Spleen (tissue), 11 donors: ENCODE results near the gene ZNF500. TPM values are rescaled to one million over a fixed set of nuclear protein-coding genes. Genes with fewer than 3 reads are reported as not detected.

ENCODE experiments used
- DNase-seq: peaks from one replicate; pipeline ENCODE4 v3.0.0-alpha.2; 2020
- H3K27ac ChIP-seq, 8 donors: fragments of 200-600 bp; sonication (generic) in 7 of 8; 1 replicate in 4 of 8; 2 replicates in 4 of 8; pipeline versions ENCODE4 v1.5.0 to v1.8.0; 2016 to 2021; ENCODE audit warnings: inconsistent platforms in 4 of 8, mild to moderate bottlenecking in 4 of 8, moderate library complexity in 1 of 8
- H3K27me3 ChIP-seq, 7 donors: fragments of 200-600 bp; sonication (generic) in 6 of 7; replicated peaks in 1 of 7; 1 replicate in 4 of 7; 2 replicates in 3 of 7; pipeline versions ENCODE4 v1.5.0 to v1.8.0; 2016 to 2021; ENCODE audit warnings: inconsistent platforms in 3 of 7, mild to moderate bottlenecking in 1 of 7
- H3K36me3 ChIP-seq, 6 donors: fragments of 200-600 bp; sonication (generic) in 5 of 6; 1 replicate in 4 of 6; 2 replicates in 2 of 6; pipeline versions ENCODE4 v1.5.0 to v1.8.0; 2016 to 2021; ENCODE audit warnings: inconsistent platforms in 2 of 6
- H3K4me1 ChIP-seq, 6 donors: fragments of 200-600 bp; sonication (generic) in 5 of 6; 1 replicate in 3 of 6; 2 replicates in 3 of 6; pipeline versions ENCODE4 v1.5.0 to v1.8.0; 2016 to 2021; ENCODE audit warnings: inconsistent platforms in 3 of 6
- H3K4me3 ChIP-seq, 8 donors: fragments of 200-600 bp; sonication (generic) in 7 of 8; 1 replicate in 4 of 8; 2 replicates in 4 of 8; pipeline versions ENCODE4 v1.5.0 to v1.8.0; 2016 to 2021; ENCODE audit warnings: inconsistent platforms in 4 of 8, mild to moderate bottlenecking in 4 of 8, moderate library complexity in 2 of 8
- H3K9me3 ChIP-seq, 8 donors: fragments of 200-600 bp; sonication (generic) in 7 of 8; 1 replicate in 4 of 8; 2 replicates in 4 of 8; pipeline versions ENCODE4 v1.5.0 to v1.8.0; 2016 to 2021; ENCODE audit warnings: inconsistent platforms in 4 of 8
- CTCF ChIP-seq, 11 experiments: fragments of 200-600 bp in 7 of 11; fragments of 450-650 bp in 4 of 11; sonication (generic) in 4 of 11; IDR thresholded peaks in 8 of 11; conservative IDR thresholded peaks in 3 of 11; 1 replicate in 7 of 11; 2 replicates in 4 of 11; pipeline versions ENCODE4 v1.4.0 to v1.8.0; 2016 to 2021; ENCODE audit warnings: antibody characterized with exemption in 11 of 11, inconsistent platforms in 4 of 11, mild to moderate bottlenecking in 1 of 11
- POLR2A ChIP-seq, 3 donors: fragments of 450-650 bp; IDR thresholded peaks; one replicate each; pipeline ENCODE4 v1.5.1; 2017; ENCODE audit warnings: antibody characterized with exemption in 3 of 3, mild to moderate bottlenecking in 1 of 3
- POLR2AphosphoS5 ChIP-seq, 3 donors: sonication (generic); formaldehyde crosslinking; IDR thresholded peaks; one replicate each; pipeline ENCODE4 v1.5.1; 2017; ENCODE audit warnings: antibody characterized with exemption in 3 of 3
- WGBS, 5 donors: extraction: QIAGEN DNeasy Blood & Tissue Kit in 3 of 5; methylation state at CpG; one replicate each; pipeline versions ENCODE4 v1.1.5 to v1.1.7; 2013 to 2018; 5-methylcytosine and 5-hydroxymethylcytosine counted together
- intact Hi-C: fragments of 100-400 bp; cut with DNase I; formaldehyde crosslinking; loops from one replicate; pipeline ENCODE4 v1.15.0; 2023; ENCODE audit warnings: low total_unique reads
- polyA plus RNA-seq, 3 donors: library from polyadenylated mRNA; stranded (reverse); fragments of 200-250 nt; gene quantifications; one replicate each; pipeline ENCODE4 v1.2.1, GENCODE V29; 2013
- total RNA-seq, 7 donors: library from RNA; depleted of rRNA in 3 of 7; stranded (reverse); fragments of >200 nt in 3 of 7; fragmentation: NEBNext Ultra II Directional in 4 of 7; extraction: Animal tissue kit (Norgen Biotek cat#: 25700) in 4 of 7; gene quantifications; one replicate each; pipeline versions ENCODE4 v1.1.0 to v1.2.1, GENCODE V29; 2016 to 2021
- donor health status: healthy with polysubstance abuse.
- donor health status: DM: no; HTN: no; CAD: no; lungs with moderate emphysema.
- donor health status: DM: no; HTN: no; CAD: no.
- donor health status: Bipolar disorder and iron deficiency.
- donor health status: healthy.
- donor health status: DM: no; HTN: no; CAD: no.
- donor health status: DM: yes; HTN: yes; CAD: no.

ZNF500 gene
- total and polyA plus RNA-seq, 10 donors: 2.5 to 32.3 (median 19.0) TPM

DNA sequence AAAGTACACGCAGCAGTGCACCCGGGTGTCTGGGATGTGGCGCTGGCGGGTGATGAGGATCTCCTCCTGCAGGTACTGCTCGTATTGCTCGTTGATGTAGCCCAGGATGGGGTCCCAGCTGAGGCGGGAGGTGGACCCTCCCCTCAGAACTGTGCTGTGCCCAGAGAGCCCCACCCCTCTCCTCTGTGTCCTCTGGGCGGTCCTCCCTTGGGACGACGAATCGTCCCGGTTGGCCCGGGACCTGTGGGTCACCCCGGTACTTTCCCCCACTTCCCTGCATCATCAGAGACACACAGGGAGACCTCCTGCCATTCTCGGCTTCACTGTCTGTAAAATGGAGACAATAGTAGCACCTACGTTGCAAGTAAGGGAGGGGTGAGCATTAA, 17.0 kb upstream of the ZNF500 start:
- Histone ChIP-seq H3K4me1 (no peaks in the 10 kb centered on the region), H3K27ac (no peak overlapping the region), H3K36me3 (no peaks in the 10 kb centered on the region), H3K9me3 (no peaks in the 10 kb centered on the region), H3K4me3 (no peak overlapping the region), H3K27me3 (no peaks in the 10 kb centered on the region)
- intact Hi-C loops: no loop called here
- WGBS, 5 donors: 73 to 89% (median 77%) methylated on average over 15 to 16 of the region's 16 CpGs
- no peak for TF ChIP-seq POLR2AphosphoS5 (IDR thresholded peaks at IDR 0.05)
- no peak for DNase-seq

DNA sequence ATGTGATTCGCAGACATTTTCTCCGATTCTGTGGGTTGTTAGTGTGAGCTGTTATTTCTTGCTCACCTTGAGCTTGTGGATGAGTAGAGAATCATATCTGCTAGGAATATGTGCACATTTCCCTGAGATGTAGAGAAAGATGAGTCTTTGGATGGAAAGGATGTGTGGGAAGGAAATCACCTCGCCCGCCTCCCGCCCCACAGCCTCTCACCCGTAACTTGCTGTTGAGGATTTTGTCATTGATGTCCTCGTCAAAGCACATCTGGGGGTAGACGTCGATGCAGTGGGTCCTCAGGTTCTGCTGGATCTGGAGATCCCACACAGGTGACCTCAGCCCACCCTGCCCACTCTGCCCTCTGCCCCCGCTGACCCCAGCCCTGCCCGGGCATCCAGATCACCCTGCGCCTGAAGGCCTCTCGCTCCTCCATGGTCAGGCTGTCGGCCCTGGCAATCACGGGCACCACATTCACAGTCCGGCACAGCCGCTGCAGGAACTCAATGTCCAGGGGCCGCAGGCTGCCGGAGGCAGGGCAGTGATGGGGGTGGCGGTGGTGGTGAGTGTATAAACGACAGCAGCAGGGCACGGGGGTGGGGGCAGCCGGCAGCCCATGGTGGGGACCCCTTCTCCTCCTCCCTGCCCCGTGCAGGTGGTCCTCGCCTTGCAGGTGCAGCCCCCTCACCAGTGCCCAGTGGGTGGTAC, 16.4 kb upstream of the ZNF500 start:
- WGBS, 5 donors: 87 to 91% (median 88%) methylated on average over 9 to 25 of the region's 25 CpGs

DNA sequence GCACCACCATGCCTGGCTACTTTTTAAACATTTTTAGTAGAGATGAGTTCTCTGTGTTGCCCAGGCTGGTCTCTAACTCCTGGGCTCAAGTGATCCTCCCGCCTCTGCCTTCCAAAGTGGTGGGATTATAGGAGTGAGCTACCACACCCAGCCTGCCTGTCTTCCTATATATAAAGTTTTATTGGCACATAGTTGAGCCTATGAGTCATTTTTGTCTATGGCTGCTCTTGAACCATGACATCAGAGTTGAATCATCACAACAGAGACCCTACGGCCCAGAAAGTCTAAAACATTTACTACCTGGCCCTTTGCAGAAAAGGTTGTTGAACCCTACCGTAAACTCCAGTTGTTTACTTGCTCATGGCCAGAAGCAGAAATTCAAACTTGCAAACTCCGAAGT, 13.3 kb upstream of the ZNF500 start:
- 78 to 90% (median 85%) methylated on average over 4 of the region's 4 CpGs for WGBS, 5 donors
- intact Hi-C loops: no loop called here
- no peak overlapping the region for H3K4me3 ChIP-seq
- no peaks in the 10 kb centered on the region for H3K4me1 ChIP-seq
- no peaks in the 10 kb centered on the region for H3K9me3 ChIP-seq
- TF ChIP-seq CTCF (IDR thresholded peaks at IDR 0.05 in 8 of 11, conservative IDR thresholded peaks at IDR 0.05 in 3 of 11) (no peak), POLR2A (IDR thresholded peaks at IDR 0.05) (no peak), POLR2AphosphoS5 (IDR thresholded peaks at IDR 0.05) (no peak)
- H3K36me3 ChIP-seq: no peaks in the 10 kb centered on the region
- no peaks in the 10 kb centered on the region for H3K27me3 ChIP-seq
- H3K27ac ChIP-seq: no peak overlapping the region
- no peak for DNase-seq

More for the DNA sequence above, 16.4 kb upstream of the ZNF500 start:
- Histone ChIP-seq H3K27ac (no peak overlapping the region), H3K4me3 (no peak overlapping the region), H3K9me3 (no peaks in the 10 kb centered on the region), H3K27me3 (no peaks in the 10 kb centered on the region), H3K36me3 (no peaks in the 10 kb centered on the region), H3K4me1 (no peaks in the 10 kb centered on the region)
- TF ChIP-seq POLR2AphosphoS5 (IDR thresholded peaks at IDR 0.05) (no peak), POLR2A (IDR thresholded peaks at IDR 0.05) (no peak), CTCF (IDR thresholded peaks at IDR 0.05 in 8 of 11, conservative IDR thresholded peaks at IDR 0.05 in 3 of 11) (no peak)
- DNase-seq: no peak
- intact Hi-C loops: no loop called here

GRCh38 chr16:4778050-4778392, 11.1 kb upstream of the ZNF500 start:
- no peaks in the 10 kb centered on the region for H3K27me3 ChIP-seq
- no peak for DNase-seq
- WGBS, 5 donors: 87 to 91% (median 89%) methylated on average over 5 of the region's 5 CpGs
- TF ChIP-seq POLR2AphosphoS5 (IDR thresholded peaks at IDR 0.05): no peak
- no peak for TF ChIP-seq CTCF (IDR thresholded peaks at IDR 0.05 in 8 of 11, conservative IDR thresholded peaks at IDR 0.05 in 3 of 11)
- no peak for TF ChIP-seq POLR2A (IDR thresholded peaks at IDR 0.05)
- no peaks in the 10 kb centered on the region for H3K36me3 ChIP-seq
- no peaks in the 10 kb centered on the region for H3K9me3 ChIP-seq
- H3K27ac ChIP-seq: no peak overlapping the region
- no peaks in the 10 kb centered on the region for H3K4me1 ChIP-seq
- intact Hi-C loops: no loop called here
- H3K4me3 ChIP-seq: no peak overlapping the region
